NOMO-1 treated with dmso at 0.1 percent for 144 hours (cell line): ENCODE results near the gene OR2B6.

Experiments
- DNase-seq: peaks from one replicate; lab custom pipeline; 2025; ENCODE audit not compliant: unreplicated experiment; lab: John Stamatoyannopoulos, UW

OR2B6 gene

DNA sequence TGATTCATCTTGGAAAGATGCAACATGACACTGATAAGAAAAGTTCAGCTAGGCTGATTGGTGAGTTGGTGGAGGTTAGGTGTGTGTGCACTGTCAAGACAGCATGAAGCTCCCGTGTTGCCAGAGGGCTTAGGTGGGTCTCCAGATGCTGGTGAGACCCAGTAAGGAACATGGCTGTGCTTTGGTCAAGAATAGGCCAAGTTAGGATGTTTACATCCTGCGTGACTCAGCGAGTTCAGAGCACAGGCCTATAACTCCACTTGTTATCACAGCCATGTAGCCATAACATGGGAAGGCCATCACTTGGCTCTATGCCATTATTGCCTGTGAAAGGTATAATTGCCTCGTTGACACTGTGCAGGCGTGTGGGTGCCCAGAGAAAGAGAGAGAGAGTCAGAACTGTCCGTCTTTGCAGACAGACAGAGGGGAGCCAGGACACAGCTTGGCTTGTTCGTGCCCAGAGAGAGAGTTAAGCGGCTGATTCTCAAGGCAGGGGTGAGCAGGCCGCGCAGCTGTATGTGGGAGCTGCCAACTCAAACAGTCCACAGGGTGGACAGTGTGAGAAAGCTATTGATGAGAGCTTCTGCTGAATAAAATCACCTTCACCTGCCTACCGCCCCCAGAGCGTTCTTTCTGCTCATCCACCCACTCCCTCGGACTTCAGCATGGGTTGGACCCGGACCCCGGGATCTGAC is 43.5 kb downstream of the OR2B6 start:
- no peak for DNase-seq

DNA sequence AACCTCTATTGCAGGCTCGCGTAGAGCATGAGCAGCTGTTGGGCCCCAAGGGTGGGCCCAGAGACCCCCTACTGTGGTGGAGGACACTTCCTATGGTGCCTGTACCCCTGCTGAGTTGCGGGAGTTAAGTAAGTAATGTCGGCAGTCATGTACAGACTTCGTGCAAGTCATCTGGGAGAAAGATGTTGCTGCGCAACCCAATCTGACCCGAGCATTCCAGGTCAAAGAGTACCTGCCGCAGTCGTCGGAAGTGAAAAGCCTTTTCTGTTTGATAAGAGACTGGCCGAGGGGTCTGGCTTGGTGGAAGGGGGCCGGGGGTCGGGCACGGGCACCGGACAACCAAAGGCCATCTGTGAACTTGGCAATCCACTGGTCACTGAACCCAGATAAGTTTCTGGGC is 44.3 kb downstream of the OR2B6 start:
- no peak for DNase-seq

DNA sequence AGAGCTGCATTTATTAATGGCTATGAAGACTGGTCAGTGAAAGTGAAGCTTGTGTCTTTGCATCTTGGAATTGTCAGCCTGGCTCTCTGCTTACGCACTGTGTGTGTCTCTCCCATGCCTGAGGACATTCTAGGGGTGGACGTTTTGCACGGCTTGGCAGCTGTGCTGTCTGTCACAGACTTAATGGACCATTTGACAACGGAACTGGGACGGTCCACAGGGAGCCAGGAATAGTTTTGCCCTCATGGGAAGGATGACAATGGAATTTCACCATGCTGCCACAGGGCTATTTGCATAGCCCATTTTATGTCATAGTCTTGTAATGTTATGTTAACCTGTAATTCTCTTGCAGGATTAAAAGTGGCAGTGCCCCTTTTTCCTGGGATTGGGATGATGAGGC is 44.7 kb downstream of the OR2B6 start:
- DNase-seq, result no peak

DNA sequence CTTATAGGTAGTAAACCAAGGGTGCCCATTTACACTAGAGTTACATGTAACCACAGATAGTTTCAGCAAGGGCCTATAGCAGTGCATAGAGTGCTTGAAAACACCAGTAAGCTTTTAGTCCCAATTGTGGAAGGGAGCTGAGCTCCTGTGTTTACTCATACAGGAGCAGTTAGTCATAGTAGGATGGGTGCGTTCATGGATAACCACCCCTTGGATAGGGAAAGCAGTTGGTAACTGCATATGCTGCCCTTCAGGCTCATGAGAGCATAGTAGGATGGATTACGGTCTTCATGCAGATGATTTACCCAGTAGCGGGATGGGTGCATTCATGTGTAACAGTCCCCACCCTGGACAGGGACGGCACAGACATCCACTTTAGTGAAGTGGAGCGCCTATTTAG is 45.1 kb downstream of the OR2B6 start:
- no peak for DNase-seq

DNA sequence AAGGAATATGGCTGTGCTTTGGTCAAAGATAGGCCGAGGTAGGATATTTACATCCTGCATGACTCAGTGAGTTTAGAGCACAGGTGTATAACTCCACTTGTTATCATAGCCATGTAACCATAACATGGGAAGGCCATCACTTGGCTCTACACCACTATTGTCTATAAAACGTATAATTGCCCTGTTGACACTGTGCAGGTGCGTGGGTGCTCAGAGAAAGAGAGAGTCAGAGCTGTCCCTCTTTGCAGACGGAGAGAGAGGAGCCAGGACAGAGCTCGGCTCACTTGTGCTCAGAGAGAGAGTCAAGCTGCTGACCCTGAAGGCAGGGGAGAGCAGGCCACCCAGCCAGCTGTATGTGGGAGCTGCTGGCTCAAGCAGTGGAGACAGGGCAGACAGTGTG is 46.0 kb downstream of the OR2B6 start:
- no peak for DNase-seq

DNA sequence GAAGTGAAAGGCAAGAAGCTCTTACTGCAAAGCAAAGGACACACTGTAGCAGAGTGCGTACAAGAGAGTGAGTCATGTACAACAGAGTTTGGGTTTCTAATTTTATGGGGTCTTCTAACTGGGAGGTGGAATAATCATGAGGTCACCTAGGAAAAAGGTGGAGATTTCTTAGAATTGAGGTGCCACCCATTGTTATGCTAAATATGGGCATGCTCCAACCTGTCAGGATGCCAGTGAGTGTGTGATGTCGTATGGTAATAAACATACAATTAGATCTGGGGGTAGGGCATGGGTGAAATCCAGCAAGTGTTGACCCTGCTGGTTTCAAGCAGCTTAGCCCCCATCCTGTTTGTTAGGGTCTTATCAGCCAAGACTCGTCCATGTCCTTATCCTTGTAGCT is 46.6 kb downstream of the OR2B6 start:
- no peak for DNase-seq

DNA sequence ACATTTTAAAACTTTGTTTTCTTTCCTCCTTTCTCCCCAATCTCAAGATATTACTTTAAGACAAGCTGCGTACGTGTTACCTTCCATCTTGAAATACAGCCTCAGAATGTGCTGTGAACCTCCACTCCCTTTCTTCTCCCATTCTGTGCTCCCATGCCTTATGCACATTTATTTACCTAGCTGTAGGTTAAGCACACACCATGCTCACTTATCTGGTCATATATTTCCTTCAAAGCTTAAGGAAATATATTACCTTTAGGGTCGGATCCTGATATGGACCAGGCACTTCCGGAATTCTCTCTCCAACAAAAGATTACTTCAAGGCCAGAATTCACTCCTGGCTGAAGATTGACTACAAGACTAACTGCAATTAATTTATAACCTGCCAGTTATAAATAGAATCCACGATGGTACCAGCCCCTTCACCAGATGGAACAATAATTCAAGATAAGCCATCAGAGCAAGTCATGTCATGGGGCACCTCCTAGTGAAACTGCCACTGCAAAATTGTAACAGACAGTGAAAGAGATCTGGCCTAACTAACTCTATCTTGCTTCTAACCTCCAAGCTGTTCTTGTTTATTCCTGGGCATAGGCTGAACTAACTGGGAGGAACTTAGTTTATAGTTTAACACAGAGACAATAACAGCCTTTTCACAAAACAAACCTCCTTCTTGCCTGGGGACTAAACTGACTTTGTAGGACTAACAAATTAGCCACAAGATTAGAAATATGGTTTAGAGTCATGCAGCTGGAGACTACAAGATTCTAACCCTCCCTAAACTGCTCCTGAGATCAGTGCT is 47.5 kb downstream of the OR2B6 start:
- no peak for DNase-seq

DNA sequence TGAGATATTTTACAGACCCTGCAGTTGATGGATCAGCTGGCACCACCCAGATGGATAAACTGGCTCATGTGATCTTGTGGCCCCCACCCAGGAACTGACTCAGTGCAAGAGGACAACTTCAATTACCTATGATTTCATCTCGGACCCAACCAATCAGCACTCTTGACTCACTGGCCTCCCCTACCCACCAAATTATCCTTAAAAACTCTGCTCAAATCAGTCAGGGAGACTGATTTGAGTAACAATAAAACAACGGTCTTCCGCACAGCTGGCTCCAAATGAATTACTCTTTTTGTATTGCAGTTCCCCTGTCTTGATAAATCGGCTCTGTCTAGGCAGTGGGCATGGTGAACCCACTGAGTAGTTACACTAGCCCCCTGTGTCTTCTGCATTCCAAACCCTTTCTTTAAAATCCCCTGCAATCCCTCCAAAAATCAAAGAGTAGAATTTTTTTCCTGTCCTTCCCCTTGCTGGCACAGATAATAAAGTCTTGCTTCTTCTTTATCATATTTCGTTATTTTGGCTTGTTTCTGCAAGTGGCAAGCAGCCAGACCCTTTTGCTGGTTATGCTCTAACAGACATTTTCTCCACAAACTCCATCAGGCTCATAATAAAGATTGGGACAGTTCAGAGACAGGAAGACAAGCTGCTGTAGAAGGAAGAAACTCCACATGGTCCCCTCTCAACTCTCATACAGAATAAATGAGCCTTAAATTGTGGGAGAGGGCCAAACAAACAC is 48.3 kb downstream of the OR2B6 start:
- DNase-seq, result no peak

DNA sequence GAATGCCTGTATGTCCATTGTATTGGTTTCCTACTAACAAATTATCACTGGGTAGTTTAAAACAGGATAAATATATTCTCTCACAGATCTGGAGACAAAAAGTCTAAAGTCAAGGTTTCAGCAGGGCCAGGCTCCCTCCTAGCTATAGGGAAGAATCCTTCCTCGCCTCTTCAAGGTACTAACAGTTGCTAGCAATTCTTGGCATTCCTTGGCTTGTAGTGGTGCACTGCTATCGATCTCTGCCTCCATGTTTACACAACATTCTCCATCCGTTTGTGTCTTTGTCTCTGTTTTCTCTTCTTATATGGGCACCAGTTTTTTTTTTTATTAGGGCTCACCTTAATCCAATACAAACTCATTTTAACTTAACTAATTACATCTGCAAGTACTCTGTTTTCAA is 48.9 kb downstream of the OR2B6 start:
- DNase-seq, result no peak
